SK-N-SH (cell line): ENCODE results near the gene ZNF267.

Experiments used
- EZH2phosphoT487 ChIP-seq: fragments of 200-600 bp; sonication (generic); IDR thresholded peaks from 2 replicates; pipeline ENCODE4 v1.6.1; 2017; ENCODE audit warnings: low read depth, mixed run types, mild to moderate bottlenecking, antibody characterized with exemption, moderate library complexity, borderline replicate concordance
- FOXM1 ChIP-seq: IDR thresholded peaks from 2 replicates; pipeline ENCODE4 v1.4.0; 2012; ENCODE audit warnings: low read depth, mild to moderate bottlenecking
- GABPA ChIP-seq: IDR thresholded peaks from 2 replicates; pipeline ENCODE4 v1.4.0; 2012; ENCODE audit warnings: low read depth, mild to moderate bottlenecking
- GATA2 ChIP-seq: sonication (generic); formaldehyde crosslinking; IDR thresholded peaks from 2 replicates; pipeline ENCODE4 v1.5.0; 2020; ENCODE audit warnings: mild to moderate bottlenecking, missing genetic modification reagents
- NFIC ChIP-seq: IDR thresholded peaks from 2 replicates; pipeline ENCODE4 v1.4.0; 2012; ENCODE audit warnings: borderline replicate concordance
- POLR2AphosphoS5 ChIP-seq: IDR thresholded peaks from 2 replicates; pipeline ENCODE4 v1.6.1; 2012; ENCODE audit warnings: low read depth, low read length
- RFX5 ChIP-seq: IDR thresholded peaks from 2 replicates; pipeline ENCODE4 v1.6.1; 2012; ENCODE audit warnings: mild to moderate bottlenecking, improper control_type of control experiment, low read length
- SIN3A ChIP-seq: IDR thresholded peaks from 2 replicates; pipeline ENCODE4 v1.6.1; 2012; ENCODE audit warnings: low read depth, mild to moderate bottlenecking, low read length, moderate library complexity, borderline replicate concordance
- TAF1 ChIP-seq: IDR thresholded peaks from 2 replicates; pipeline ENCODE4 v1.6.1; 2012; ENCODE audit warnings: low read depth, mild to moderate bottlenecking, low read length, moderate library complexity, borderline replicate concordance
- TF ChIP-seq, protein P1 (sequence below): fragments of 200-600 bp; sonication (generic); IDR thresholded peaks from 2 replicates; pipeline ENCODE4 v1.6.1; 2017; ENCODE audit warnings: antibody characterized with exemption, mild to moderate bottlenecking, moderate library complexity
- TF ChIP-seq, protein P2 (sequence below): IDR thresholded peaks from 2 replicates; pipeline ENCODE4 v1.4.0; 2012; ENCODE audit warnings: low read depth, borderline replicate concordance
- TF ChIP-seq, protein P3 (sequence below): IDR thresholded peaks from 2 replicates; pipeline ENCODE4 v1.4.0; 2012; ENCODE audit warnings: low read depth
- TF ChIP-seq, protein P4 (sequence below): IDR thresholded peaks from 2 replicates; pipeline ENCODE4 v1.4.0; 2012; ENCODE audit warnings: low read depth, borderline replicate concordance

DNA sequence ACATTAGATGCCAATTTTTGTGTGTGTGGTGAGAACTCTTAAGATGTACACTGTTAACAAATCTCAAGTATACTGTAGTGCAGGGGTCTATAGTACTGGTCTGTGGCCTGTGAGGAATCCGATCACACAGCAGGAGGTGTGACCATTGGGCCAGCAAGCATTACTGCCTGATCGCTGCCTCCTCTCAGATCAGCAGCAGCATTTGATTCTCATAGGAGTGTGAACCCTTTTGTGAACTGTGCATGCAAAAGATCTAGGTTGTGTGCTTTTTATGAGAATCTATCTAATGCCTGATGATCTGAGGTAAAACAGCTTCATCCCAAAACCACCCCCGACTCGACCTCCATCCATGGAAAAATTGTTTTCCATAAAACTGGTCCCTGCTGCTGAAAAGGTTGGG, 12.6 kb downstream of the ZNF267 start:
- no peak for TF ChIP-seq RFX5
- no peak for TF ChIP-seq GABPA
- TF ChIP-seq, protein P1, sequence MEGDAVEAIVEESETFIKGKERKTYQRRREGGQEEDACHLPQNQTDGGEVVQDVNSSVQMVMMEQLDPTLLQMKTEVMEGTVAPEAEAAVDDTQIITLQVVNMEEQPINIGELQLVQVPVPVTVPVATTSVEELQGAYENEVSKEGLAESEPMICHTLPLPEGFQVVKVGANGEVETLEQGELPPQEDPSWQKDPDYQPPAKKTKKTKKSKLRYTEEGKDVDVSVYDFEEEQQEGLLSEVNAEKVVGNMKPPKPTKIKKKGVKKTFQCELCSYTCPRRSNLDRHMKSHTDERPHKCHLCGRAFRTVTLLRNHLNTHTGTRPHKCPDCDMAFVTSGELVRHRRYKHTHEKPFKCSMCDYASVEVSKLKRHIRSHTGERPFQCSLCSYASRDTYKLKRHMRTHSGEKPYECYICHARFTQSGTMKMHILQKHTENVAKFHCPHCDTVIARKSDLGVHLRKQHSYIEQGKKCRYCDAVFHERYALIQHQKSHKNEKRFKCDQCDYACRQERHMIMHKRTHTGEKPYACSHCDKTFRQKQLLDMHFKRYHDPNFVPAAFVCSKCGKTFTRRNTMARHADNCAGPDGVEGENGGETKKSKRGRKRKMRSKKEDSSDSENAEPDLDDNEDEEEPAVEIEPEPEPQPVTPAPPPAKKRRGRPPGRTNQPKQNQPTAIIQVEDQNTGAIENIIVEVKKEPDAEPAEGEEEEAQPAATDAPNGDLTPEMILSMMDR: no peak
- TF ChIP-seq, protein P2, sequence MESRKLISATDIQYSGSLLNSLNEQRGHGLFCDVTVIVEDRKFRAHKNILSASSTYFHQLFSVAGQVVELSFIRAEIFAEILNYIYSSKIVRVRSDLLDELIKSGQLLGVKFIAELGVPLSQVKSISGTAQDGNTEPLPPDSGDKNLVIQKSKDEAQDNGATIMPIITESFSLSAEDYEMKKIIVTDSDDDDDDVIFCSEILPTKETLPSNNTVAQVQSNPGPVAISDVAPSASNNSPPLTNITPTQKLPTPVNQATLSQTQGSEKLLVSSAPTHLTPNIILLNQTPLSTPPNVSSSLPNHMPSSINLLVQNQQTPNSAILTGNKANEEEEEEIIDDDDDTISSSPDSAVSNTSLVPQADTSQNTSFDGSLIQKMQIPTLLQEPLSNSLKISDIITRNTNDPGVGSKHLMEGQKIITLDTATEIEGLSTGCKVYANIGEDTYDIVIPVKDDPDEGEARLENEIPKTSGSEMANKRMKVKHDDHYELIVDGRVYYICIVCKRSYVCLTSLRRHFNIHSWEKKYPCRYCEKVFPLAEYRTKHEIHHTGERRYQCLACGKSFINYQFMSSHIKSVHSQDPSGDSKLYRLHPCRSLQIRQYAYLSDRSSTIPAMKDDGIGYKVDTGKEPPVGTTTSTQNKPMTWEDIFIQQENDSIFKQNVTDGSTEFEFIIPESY: no peak
- TF ChIP-seq NFIC: no peak
- TF ChIP-seq POLR2AphosphoS5: no peak
- TF ChIP-seq, protein P3, sequence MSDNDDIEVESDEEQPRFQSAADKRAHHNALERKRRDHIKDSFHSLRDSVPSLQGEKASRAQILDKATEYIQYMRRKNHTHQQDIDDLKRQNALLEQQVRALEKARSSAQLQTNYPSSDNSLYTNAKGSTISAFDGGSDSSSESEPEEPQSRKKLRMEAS: no peak
- TF ChIP-seq, protein P4, sequence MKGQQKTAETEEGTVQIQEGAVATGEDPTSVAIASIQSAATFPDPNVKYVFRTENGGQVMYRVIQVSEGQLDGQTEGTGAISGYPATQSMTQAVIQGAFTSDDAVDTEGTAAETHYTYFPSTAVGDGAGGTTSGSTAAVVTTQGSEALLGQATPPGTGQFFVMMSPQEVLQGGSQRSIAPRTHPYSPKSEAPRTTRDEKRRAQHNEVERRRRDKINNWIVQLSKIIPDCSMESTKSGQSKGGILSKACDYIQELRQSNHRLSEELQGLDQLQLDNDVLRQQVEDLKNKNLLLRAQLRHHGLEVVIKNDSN: no peak
- TF ChIP-seq TAF1: no peak
- TF ChIP-seq EZH2phosphoT487: no peak
- TF ChIP-seq SIN3A: no peak
- no peak for TF ChIP-seq FOXM1
- TF ChIP-seq GATA2: no peak
